SK-N-SH treated with all-trans-retinoic acid at 6 μM for 48 hours (cell line): ENCODE measurements around the gene DPYSL3.

ENCODE experiments used
- ATAC-seq: fragments of 200-7000 bp; cut with Tn5 transposase; 3 replicates; pipeline ENCODE4 v1.9.1; 2020; ENCODE audit warnings: mild to moderate bottlenecking, moderate library complexity
- ARNTL ChIP-seq: fragments of 450-650 bp; formaldehyde crosslinking; IDR thresholded peaks from 2 replicates; pipeline ENCODE4 v1.5.0; 2020; ENCODE audit warnings: low read depth, mild to moderate bottlenecking, moderate library complexity, borderline replicate concordance
- CSDC2 ChIP-seq: fragments of 250-450 bp; sonication (Bioruptor Pico); IDR thresholded peaks from 2 replicates; pipeline ENCODE4 v1.5.0; 2020; ENCODE audit warnings: mild to moderate bottlenecking, moderate library complexity
- ESRRG ChIP-seq: fragments of 250-450 bp; sonication (Bioruptor Pico); IDR thresholded peaks from 2 replicates; pipeline ENCODE4 v1.6.1; 2021; ENCODE audit warnings: mild to moderate bottlenecking
- GLIS3 ChIP-seq: fragments of 250-450 bp; sonication (Bioruptor Pico); IDR thresholded peaks from 2 replicates; pipeline ENCODE4 v1.5.0; 2020; ENCODE audit warnings: mild to moderate bottlenecking, moderate library complexity
- ISL1 ChIP-seq: fragments of 250-450 bp; sonication (Bioruptor Pico); IDR thresholded peaks from 2 replicates; pipeline ENCODE4 v2.1.2; 2022; ENCODE audit warnings: mild to moderate bottlenecking, moderate library complexity
- OSR1 ChIP-seq: fragments of 250-450 bp; sonication (Bioruptor Pico); IDR thresholded peaks from 2 replicates; pipeline ENCODE4 v1.8.0; 2022; ENCODE audit warnings: moderate library complexity, mild to moderate bottlenecking, inconsistent platforms
- PPARA ChIP-seq: fragments of 250-450 bp; sonication (Bioruptor Pico); IDR thresholded peaks from 2 replicates; pipeline ENCODE4 v1.5.0; 2020; ENCODE audit warnings: mild to moderate bottlenecking, borderline replicate concordance
- RARB ChIP-seq: fragments of 250-450 bp; sonication (Bioruptor Pico); IDR thresholded peaks from 2 replicates; pipeline ENCODE4 v1.8.0; 2021; ENCODE audit warnings: mild to moderate bottlenecking, moderate library complexity
- SNAI2 ChIP-seq: fragments of 250-450 bp; sonication (Bioruptor Pico); IDR thresholded peaks from 2 replicates; pipeline ENCODE4 v1.5.0; 2020; ENCODE audit warnings: mild to moderate bottlenecking, moderate library complexity
- TCF4 ChIP-seq: fragments of 250-450 bp; sonication (Bioruptor Pico); IDR thresholded peaks from 2 replicates; pipeline ENCODE4 v1.8.0; 2021; ENCODE audit warnings: mild to moderate bottlenecking, moderate library complexity, borderline replicate concordance
- TOX ChIP-seq: fragments of 250-450 bp; sonication (Bioruptor Pico); IDR thresholded peaks from 2 replicates; pipeline ENCODE4 v1.8.0; 2021; ENCODE audit warnings: mild to moderate bottlenecking, moderate library complexity, borderline replicate concordance
- ZC3H10 ChIP-seq: fragments of 250-450 bp; sonication (Bioruptor Pico); IDR thresholded peaks from 2 replicates; pipeline ENCODE4 v1.5.1; 2021; ENCODE audit warnings: mild to moderate bottlenecking, moderate library complexity
- ZFP3 ChIP-seq: fragments of 250-450 bp; sonication (Bioruptor Pico); IDR thresholded peaks from 2 replicates; pipeline ENCODE4 v1.5.0; 2020; ENCODE audit warnings: mild to moderate bottlenecking, moderate library complexity
- ZFP30 ChIP-seq: fragments of 450-650 bp; formaldehyde crosslinking; IDR thresholded peaks from 2 replicates; pipeline ENCODE4 v1.5.0; 2022; ENCODE audit warnings: mild to moderate bottlenecking, moderate library complexity
- ZNF565 ChIP-seq: fragments of 450-650 bp; formaldehyde crosslinking; conservative IDR thresholded peaks from 2 replicates; pipeline ENCODE4 v1.5.0; 2020; ENCODE audit warnings: low read depth, mild to moderate bottlenecking, moderate library complexity
- ZNF8 ChIP-seq: fragments of 450-650 bp; formaldehyde crosslinking; IDR thresholded peaks from 2 replicates; pipeline ENCODE4 v1.5.0; 2020; ENCODE audit warnings: mild to moderate bottlenecking, moderate library complexity
- TF ChIP-seq, protein P1 (sequence below): fragments of 250-450 bp; sonication (Bioruptor Pico); IDR thresholded peaks from 2 replicates; pipeline ENCODE4 v1.5.1; 2020; ENCODE audit warnings: low read depth, mild to moderate bottlenecking, moderate library complexity
- TF ChIP-seq, protein P2 (sequence below): fragments of 250-450 bp; sonication (Bioruptor Pico); IDR thresholded peaks from 2 replicates; pipeline ENCODE4 v1.5.1; 2021; ENCODE audit warnings: mild to moderate bottlenecking, moderate library complexity
- TF ChIP-seq, protein P3 (sequence below): fragments of 250-450 bp; sonication (Bioruptor Pico); IDR thresholded peaks from 2 replicates; pipeline ENCODE4 v1.5.0; 2020; ENCODE audit warnings: mild to moderate bottlenecking, moderate library complexity

DPYSL3 gene

DNA sequence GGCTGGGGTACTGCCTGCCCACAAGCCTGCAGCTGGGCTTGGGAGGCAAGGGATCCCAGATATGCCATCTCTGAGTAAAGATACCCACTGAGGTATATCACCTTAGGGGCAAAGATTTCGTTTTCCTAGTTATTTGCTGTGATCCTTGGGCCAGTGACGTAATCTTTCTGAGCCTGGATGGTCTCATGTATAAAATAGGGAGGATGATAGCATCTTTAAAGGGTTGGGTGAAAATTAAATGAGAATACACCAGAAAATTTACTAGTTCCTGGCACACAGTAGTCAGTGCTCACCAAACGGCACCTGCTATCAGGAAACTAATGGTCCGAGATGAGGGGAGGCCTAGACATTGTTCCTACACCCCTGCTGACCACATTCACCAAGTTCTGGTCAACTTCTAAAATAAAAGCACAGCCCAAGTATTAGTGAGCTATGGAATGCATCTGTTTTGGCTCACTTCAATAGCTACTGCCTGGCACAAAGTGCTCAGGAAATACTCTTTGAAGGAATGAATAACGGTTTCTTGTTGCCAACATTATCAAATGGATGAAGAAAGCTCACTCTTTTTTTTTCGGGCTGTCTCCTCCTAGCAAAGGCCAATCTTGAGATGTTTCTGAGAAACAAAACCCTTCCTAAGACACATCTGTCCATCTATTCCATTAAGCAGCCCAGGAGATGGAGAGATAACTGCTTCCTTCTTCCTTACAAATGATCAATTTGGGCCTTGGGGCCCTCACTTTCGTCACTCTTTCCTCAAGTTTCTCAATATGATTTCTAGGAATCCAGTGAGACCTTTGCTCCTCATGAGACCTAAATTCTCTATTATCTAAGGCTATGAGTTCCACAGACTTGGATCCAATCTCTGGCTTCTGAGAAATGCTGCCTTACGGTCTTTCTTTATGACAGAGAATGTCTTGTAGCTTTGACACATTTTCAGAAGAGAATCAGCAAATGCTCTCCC is 98.2 kb downstream of the DPYSL3 start:
- ATAC-seq, result peak; percentile 77
- TF ChIP-seq ARNTL, result no peak
- TF ChIP-seq SNAI2 (CRISPR knock-in tag), result 0 out of 2 replicates have a peak, but pooled peaks have one; percentile 12
- 0 out of 2 replicates have a peak, but pooled peaks have one; percentile 11 for TF ChIP-seq TCF4
- TF ChIP-seq RARB (CRISPR knock-in tag), result no peak
- TF ChIP-seq ISL1, result peak; percentile 91

DNA sequence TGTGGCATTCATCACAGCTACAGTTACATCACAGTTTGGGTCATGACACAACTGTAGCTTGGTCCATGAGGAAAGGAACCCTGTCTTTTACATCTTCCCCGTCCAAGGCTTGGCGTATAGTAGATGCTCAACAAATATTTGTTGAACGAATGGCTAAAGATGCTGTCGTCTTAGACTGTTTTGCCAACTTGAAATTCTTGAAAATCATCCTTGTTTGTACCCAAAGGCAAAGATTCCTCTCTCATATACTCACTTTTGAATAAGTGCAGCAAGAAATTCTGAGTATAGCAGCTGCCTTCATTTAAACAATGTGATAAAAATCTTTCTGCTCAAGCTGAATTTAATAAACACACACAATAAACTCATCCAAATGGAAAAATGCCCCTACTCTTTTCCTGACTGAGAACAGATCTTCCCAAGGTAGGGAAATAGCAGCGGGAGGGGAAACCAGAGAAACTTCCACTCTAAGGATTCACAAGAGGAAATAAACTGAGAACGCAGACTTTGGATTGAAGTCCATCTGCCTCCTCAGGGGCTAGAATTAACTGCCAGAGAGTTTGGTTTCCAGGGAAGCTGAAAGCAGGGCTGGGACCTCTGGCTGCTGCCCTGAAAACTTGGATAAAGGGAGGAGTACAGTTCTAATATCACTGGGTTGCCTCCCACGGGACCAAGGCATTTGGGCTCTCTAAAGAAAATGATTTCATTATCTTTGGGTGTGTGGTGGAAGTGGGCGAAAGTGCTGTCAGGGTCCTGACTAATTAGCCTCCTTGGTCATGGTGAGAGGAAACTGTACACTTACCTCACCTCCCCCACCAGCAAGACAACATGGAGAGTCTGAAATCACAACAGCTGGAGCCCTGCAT is 99.1 kb downstream of the DPYSL3 start:
- TF ChIP-seq TCF4 (peak; percentile 41; the same call in 1 of the 2 replicates), ISL1 (peak; percentile 7; the same call in 1 of the 2 replicates), SNAI2 (CRISPR knock-in tag) (no peak)
- ATAC-seq, result peak; percentile 9; the same call in 1 of the 3 replicates

DNA sequence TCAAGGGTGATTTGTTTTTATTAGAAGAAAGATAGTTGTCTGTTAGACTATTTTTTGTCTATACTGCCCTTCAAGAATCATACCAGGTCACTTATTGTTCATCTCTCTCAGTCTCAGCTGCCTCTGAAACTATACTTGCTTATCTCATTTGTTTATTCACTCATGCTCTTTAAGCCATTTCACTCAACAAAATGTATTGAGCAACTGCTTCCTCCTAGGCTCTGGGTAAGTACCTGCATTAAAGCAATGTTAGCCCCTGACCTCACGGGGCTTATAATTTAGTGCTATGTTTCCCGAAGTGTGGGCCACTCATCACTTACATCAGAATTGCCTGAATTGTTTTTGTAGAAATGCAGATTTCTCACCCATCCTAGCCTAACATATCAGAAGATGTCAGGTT is 100.9 kb downstream of the DPYSL3 start:
- TF ChIP-seq, protein P1, sequence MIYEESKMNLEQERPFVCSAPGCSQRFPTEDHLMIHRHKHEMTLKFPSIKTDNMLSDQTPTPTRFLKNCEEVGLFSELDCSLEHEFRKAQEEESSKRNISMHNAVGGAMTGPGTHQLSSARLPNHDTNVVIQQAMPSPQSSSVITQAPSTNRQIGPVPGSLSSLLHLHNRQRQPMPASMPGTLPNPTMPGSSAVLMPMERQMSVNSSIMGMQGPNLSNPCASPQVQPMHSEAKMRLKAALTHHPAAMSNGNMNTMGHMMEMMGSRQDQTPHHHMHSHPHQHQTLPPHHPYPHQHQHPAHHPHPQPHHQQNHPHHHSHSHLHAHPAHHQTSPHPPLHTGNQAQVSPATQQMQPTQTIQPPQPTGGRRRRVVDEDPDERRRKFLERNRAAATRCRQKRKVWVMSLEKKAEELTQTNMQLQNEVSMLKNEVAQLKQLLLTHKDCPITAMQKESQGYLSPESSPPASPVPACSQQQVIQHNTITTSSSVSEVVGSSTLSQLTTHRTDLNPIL (CRISPR knock-in tag), result no peak
- TF ChIP-seq OSR1 (CRISPR knock-in tag), result no peak
- TF ChIP-seq ZC3H10 (CRISPR knock-in tag), result no peak
- TF ChIP-seq TOX, result no peak
- no peak for TF ChIP-seq ZNF565 (CRISPR knock-in tag)
- no peak for TF ChIP-seq ARNTL
- no peak for TF ChIP-seq TCF4
- TF ChIP-seq ISL1, result no peak
- TF ChIP-seq GLIS3 (CRISPR knock-in tag), result no peak
- TF ChIP-seq, protein P2, sequence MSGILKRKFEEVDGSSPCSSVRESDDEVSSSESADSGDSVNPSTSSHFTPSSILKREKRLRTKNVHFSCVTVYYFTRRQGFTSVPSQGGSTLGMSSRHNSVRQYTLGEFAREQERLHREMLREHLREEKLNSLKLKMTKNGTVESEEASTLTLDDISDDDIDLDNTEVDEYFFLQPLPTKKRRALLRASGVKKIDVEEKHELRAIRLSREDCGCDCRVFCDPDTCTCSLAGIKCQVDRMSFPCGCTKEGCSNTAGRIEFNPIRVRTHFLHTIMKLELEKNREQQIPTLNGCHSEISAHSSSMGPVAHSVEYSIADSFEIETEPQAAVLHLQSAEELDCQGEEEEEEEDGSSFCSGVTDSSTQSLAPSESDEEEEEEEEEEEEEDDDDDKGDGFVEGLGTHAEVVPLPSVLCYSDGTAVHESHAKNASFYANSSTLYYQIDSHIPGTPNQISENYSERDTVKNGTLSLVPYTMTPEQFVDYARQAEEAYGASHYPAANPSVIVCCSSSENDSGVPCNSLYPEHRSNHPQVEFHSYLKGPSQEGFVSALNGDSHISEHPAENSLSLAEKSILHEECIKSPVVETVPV (CRISPR knock-in tag), result no peak
- no peak for ATAC-seq

DNA sequence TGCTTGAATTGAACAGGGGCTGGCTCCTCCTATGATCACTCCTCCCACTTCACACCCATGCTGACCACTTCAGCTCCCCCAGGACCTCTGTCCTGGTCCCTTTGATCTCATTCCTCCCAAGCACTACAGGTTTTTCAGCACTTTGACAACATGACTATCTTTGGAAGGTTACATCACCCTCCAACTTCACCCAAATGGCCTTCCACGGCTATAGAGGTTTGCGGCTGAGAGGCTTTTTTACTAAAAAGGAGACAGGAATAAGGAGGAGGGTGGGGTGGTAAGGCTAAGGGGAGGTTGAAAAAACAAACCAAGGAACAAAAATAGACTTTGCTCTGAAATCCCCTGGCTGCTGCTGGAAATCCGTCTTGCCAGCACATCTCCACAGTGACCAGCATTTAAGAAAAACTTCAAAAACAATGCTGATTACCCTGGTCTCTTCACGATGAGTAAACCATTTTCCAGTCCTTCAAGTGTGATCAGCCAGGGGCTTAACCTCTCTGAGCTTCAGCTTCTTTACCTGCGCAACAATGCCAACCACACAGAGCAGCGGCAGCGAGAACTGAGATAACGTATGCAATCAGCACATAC is 102.7 kb downstream of the DPYSL3 start:
- no peak for TF ChIP-seq ZFP30 (CRISPR knock-in tag)
- no peak for TF ChIP-seq TOX
- no peak for TF ChIP-seq ISL1
- TF ChIP-seq ZNF8 (CRISPR knock-in tag), result no peak
- TF ChIP-seq ARNTL, result no peak
- no peak for TF ChIP-seq SNAI2 (CRISPR knock-in tag)
- no peak for TF ChIP-seq ZFP3 (CRISPR knock-in tag)
- no peak for TF ChIP-seq RARB (CRISPR knock-in tag)
- TF ChIP-seq, protein P1 (CRISPR knock-in tag), result no peak; the same call in 1 of the 2 replicates
- no peak for TF ChIP-seq OSR1 (CRISPR knock-in tag)
- no peak for TF ChIP-seq TCF4
- no peak for TF ChIP-seq ESRRG (CRISPR knock-in tag)
- ATAC-seq, result no peak

DNA sequence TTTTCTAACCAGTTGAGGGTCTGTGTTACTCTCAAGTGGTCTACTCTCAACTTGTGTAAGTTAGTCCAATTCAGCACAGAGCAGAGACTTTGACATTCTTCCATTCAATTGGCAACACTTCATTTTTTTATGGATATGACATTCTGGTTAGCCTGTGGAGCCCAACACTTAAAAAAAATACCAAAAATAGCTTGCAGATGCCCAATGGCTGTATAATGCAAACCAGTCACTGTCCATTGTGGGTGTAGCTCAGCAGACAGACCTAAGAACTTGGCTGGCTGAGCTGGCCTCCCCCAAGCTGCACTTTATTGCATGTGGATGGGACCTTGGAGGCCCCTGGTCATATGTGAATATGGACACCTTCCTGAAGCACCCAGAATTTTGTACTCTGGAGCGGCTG is 103.2 kb downstream of the DPYSL3 start:
- 0 out of 3 replicates have a peak, but pooled peaks have one; percentile 4 for ATAC-seq

More for the DNA sequence above, 103.2 kb downstream of the DPYSL3 start:
- no peak for TF ChIP-seq CSDC2 (CRISPR knock-in tag)
- no peak for TF ChIP-seq ZC3H10 (CRISPR knock-in tag)
- TF ChIP-seq, protein P2 (CRISPR knock-in tag), result no peak
- TF ChIP-seq, protein P3, sequence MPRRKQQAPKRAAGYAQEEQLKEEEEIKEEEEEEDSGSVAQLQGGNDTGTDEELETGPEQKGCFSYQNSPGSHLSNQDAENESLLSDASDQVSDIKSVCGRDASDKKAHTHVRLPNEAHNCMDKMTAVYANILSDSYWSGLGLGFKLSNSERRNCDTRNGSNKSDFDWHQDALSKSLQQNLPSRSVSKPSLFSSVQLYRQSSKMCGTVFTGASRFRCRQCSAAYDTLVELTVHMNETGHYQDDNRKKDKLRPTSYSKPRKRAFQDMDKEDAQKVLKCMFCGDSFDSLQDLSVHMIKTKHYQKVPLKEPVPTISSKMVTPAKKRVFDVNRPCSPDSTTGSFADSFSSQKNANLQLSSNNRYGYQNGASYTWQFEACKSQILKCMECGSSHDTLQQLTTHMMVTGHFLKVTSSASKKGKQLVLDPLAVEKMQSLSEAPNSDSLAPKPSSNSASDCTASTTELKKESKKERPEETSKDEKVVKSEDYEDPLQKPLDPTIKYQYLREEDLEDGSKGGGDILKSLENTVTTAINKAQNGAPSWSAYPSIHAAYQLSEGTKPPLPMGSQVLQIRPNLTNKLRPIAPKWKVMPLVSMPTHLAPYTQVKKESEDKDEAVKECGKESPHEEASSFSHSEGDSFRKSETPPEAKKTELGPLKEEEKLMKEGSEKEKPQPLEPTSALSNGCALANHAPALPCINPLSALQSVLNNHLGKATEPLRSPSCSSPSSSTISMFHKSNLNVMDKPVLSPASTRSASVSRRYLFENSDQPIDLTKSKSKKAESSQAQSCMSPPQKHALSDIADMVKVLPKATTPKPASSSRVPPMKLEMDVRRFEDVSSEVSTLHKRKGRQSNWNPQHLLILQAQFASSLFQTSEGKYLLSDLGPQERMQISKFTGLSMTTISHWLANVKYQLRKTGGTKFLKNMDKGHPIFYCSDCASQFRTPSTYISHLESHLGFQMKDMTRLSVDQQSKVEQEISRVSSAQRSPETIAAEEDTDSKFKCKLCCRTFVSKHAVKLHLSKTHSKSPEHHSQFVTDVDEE, result no peak
- TF ChIP-seq SNAI2 (CRISPR knock-in tag), result no peak
- TF ChIP-seq, protein P1 (CRISPR knock-in tag), result no peak
- no peak for TF ChIP-seq PPARA (CRISPR knock-in tag)
- TF ChIP-seq ESRRG (CRISPR knock-in tag), result no peak
- no peak for TF ChIP-seq ZFP3 (CRISPR knock-in tag)
- TF ChIP-seq ZFP30 (CRISPR knock-in tag), result no peak
- TF ChIP-seq RARB (CRISPR knock-in tag), result no peak
